ENCODE results near the gene AP1S3. TPM values are rescaled to one million over a fixed set of nuclear protein-coding genes. Genes with fewer than 3 reads are reported as not detected.
A peak's percentile ranks its signal among the peaks of the same experiment; 100 is the strongest.

Gene AP1S3
- total and polyA plus RNA-seq, 4 donors: 4.6 to 14.2 (median 6.5) TPM

DNA sequence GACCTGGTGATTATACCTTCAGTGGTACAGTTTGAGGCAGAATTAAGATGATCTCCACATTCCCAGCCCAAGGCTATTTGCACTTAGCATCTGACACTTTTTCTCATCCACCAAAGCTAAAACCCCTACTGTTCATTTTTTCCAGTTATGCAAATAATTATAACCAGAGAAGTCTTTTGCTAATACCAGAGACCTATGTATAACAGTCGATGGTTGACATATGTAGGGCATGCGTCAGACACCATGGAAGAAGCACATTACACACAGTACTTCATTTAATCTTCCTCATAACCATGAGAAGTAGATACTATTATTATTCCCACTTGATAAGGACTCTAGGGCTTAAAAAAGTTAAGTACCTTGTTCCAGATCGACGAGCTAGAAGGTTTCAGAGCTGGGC lies 36.5 kb downstream of the AP1S3 start:
- no peaks in the 10 kb centered on the region for H3K27me3 ChIP-seq (ENCODE audit: control insufficient read depth in 3 of 3, insufficient read depth in 3 of 3, low read length in 2 of 3)
- H3K9me3 ChIP-seq (ENCODE audit: control insufficient read depth in 4 of 4, insufficient read depth in 3 of 4, low read length in 3 of 4): no peaks in the 10 kb centered on the region
- ATAC-seq (ENCODE audit: insufficient read depth, low FRiP score) (no peak), DNase-seq (no peak)
- H3K9ac ChIP-seq (ENCODE audit: insufficient read depth in 1 of 2, low read length in 2 of 2): no peak overlapping the region
- H3K36me3 ChIP-seq (ENCODE audit: control insufficient read depth in 4 of 4, insufficient read depth in 4 of 4, low read length in 4 of 4): no peaks in the 10 kb centered on the region
- WGBS, 2 donors: 82 to 87% methylated on average over 4 of the region's 4 CpGs
- no peak overlapping the region for H3K4me3 ChIP-seq
- H3K4me1 ChIP-seq (ENCODE audit: control insufficient read depth in 5 of 5, insufficient read depth in 5 of 5, low read length in 5 of 5): peaks cover 0 to 5% (median 0%) of the 10 kb centered on the region in 5 donors
- TF ChIP-seq, protein P1, sequence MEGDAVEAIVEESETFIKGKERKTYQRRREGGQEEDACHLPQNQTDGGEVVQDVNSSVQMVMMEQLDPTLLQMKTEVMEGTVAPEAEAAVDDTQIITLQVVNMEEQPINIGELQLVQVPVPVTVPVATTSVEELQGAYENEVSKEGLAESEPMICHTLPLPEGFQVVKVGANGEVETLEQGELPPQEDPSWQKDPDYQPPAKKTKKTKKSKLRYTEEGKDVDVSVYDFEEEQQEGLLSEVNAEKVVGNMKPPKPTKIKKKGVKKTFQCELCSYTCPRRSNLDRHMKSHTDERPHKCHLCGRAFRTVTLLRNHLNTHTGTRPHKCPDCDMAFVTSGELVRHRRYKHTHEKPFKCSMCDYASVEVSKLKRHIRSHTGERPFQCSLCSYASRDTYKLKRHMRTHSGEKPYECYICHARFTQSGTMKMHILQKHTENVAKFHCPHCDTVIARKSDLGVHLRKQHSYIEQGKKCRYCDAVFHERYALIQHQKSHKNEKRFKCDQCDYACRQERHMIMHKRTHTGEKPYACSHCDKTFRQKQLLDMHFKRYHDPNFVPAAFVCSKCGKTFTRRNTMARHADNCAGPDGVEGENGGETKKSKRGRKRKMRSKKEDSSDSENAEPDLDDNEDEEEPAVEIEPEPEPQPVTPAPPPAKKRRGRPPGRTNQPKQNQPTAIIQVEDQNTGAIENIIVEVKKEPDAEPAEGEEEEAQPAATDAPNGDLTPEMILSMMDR (IDR thresholded peaks at IDR 0.05; ENCODE audit: control extremely low read depth, extremely low read depth): no peak
- no peak overlapping the region for H3K27ac ChIP-seq (ENCODE audit: low read depth in 1 of 2, low read length in 1 of 2)

DNA sequence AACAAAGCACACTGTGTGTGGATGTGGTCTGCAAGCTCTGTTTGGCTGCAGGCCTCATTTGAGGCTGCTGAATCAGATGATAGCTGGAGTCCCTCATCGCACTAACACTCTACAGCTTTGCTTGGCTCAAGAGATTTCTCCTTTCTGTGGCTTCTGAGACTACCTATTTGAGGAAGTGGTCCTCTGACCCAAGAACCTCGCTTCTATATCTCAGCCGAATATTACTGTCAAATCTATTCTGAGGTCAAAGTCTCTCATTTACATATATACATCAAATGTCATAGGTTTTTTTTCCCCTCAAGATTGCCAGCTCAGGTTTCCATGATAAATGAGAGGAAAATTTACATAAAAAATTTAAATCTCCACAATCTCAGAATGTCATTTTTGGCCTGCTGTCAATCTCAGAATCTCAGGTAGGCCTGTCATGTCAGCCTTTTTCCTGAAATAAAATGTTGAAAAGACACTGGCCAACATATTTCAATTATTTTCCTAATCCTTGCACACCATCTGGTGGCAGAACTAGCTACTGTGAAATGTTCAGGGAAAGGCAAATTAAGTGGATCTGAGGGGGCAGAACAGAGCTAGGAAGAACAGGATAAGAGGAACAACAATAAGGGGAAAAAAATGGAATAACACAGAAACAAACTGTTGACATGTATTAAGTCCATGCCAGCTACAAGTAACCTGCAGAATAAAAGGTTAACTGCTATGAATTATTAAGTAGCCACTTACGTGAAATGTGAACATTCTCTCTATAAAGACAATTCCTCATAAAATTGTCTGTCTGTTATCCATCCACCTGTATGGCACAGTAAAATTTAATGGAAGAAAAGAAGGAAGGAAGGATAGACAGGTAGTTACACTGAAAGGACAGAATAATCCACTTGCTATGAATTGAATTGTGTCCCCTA lies 39.3 kb downstream of the AP1S3 start:
- peak; percentile 14 to 65 (median 58) for DNase-seq
- TF ChIP-seq, protein P1 (IDR thresholded peaks at IDR 0.05; ENCODE audit: control extremely low read depth, extremely low read depth): peak; percentile 25
- no peaks in the 10 kb centered on the region for H3K9me3 ChIP-seq (ENCODE audit: control insufficient read depth in 4 of 4, insufficient read depth in 3 of 4, low read length in 3 of 4)
- H3K4me3 ChIP-seq: no peak overlapping the region
- ATAC-seq (ENCODE audit: insufficient read depth, low FRiP score): no peak
- H3K27me3 ChIP-seq (ENCODE audit: control insufficient read depth in 3 of 3, insufficient read depth in 3 of 3, low read length in 2 of 3): no peaks in the 10 kb centered on the region
- peaks cover 0 to 5% (median 0%) of the 10 kb centered on the region in 5 donors for H3K4me1 ChIP-seq (ENCODE audit: control insufficient read depth in 5 of 5, insufficient read depth in 5 of 5, low read length in 5 of 5)
- H3K9ac ChIP-seq (ENCODE audit: insufficient read depth in 1 of 2, low read length in 2 of 2): no peak overlapping the region
- H3K36me3 ChIP-seq (ENCODE audit: control insufficient read depth in 4 of 4, insufficient read depth in 4 of 4, low read length in 4 of 4): no peaks in the 10 kb centered on the region
- no peak overlapping the region for H3K27ac ChIP-seq (ENCODE audit: low read depth in 1 of 2, low read length in 1 of 2)
- 56 to 72% methylated on average over 4 of the region's 4 CpGs for WGBS, 2 donors

GRCh38 chr2:223797037-223797436 lies 40.3 kb downstream of the AP1S3 start:
- Histone ChIP-seq H3K27ac (ENCODE audit: low read depth in 1 of 2, low read length in 1 of 2) (no peak overlapping the region), H3K36me3 (ENCODE audit: control insufficient read depth in 4 of 4, insufficient read depth in 4 of 4, low read length in 4 of 4) (no peaks in the 10 kb centered on the region), H3K27me3 (ENCODE audit: control insufficient read depth in 3 of 3, insufficient read depth in 3 of 3, low read length in 2 of 3) (no peaks in the 10 kb centered on the region), H3K9me3 (ENCODE audit: control insufficient read depth in 4 of 4, insufficient read depth in 3 of 4, low read length in 3 of 4) (peaks cover 0 to 6% (median 0%) of the 10 kb centered on the region in 4 donors), H3K4me1 (ENCODE audit: control insufficient read depth in 5 of 5, insufficient read depth in 5 of 5, low read length in 5 of 5) (peaks cover 0 to 5% (median 0%) of the 10 kb centered on the region in 5 donors), H3K9ac (ENCODE audit: insufficient read depth in 1 of 2, low read length in 2 of 2) (no peak overlapping the region), H3K4me3 (no peak overlapping the region)
- WGBS, 2 donors: 90 to 93% methylated on average over 5 of the region's 5 CpGs
- DNase-seq (no peak), ATAC-seq (ENCODE audit: insufficient read depth, low FRiP score) (no peak)
- TF ChIP-seq, protein P1 (IDR thresholded peaks at IDR 0.05; ENCODE audit: control extremely low read depth, extremely low read depth): no peak

Data from lung (tissue), 12 donors.